GM18502 (cell line): ENCODE results near the gene CACNA1F.

Source experiments
- ATAC-seq: cut with Tn5 transposase; IDR thresholded peaks from one replicate; pipeline ENCODE4 v1.9.1; 2021; ENCODE audit warnings: mild to moderate bottlenecking; ENCODE audit not compliant: unreplicated experiment, poor library complexity

The CACNA1F gene

GRCh38 chrX:49202022-49202421 is 31.1 kb downstream of the CACNA1F start:
- no peak for ATAC-seq

- peak; percentile 97 for ATAC-seq
Measured at GRCh38 chrX:49199906-49200771, 33.0 kb downstream of the CACNA1F start, which contains the start of gene SYP. TSS of gene SYP (minus strand) at chrX:49200193. CDS start at chrX:49200186, 7 bp downstream.

GRCh38 chrX:49199315-49199595 is 33.9 kb downstream of the CACNA1F start:
- ATAC-seq: no peak

- ATAC-seq: no peak
Measured at GRCh38 chrX:49198540-49199314, 34.4 kb downstream of the CACNA1F start.

GRCh38 chrX:49197543-49198087 is 35.5 kb downstream of the CACNA1F start:
- ATAC-seq: no peak

GRCh38 chrX:49193542-49193964 is 39.6 kb downstream of the CACNA1F start:
- no peak for ATAC-seq

- ATAC-seq: no peak
Measured at GRCh38 chrX:49192722-49193328, 40.3 kb downstream of the CACNA1F start.

- ATAC-seq: peak; percentile 24
Measured at GRCh38 chrX:49191574-49192011, 41.5 kb downstream of the CACNA1F start.

- ATAC-seq: peak; percentile 90
Measured at GRCh38 chrX:49190821-49191573, 42.1 kb downstream of the CACNA1F start.

- no peak for ATAC-seq
Measured at GRCh38 chrX:49189606-49190005, 43.5 kb downstream of the CACNA1F start.

- no peak for ATAC-seq
Measured at GRCh38 chrX:49188468-49189076, 44.6 kb downstream of the CACNA1F start.

GRCh38 chrX:49187526-49187925 is 45.6 kb downstream of the CACNA1F start:
- ATAC-seq: no peak

GRCh38 chrX:49187028-49187394 is 46.1 kb downstream of the CACNA1F start:
- no peak for ATAC-seq

GRCh38 chrX:49186125-49187027 is 46.8 kb downstream of the CACNA1F start, which contains the start of gene PRICKLE3:
TSS of gene PRICKLE3 (minus strand) at chrX:49186373. CDS start at chrX:49186297, 76 bp downstream.
- ATAC-seq: peak; percentile 42

GRCh38 chrX:49184294-49185281 is 48.6 kb downstream of the CACNA1F start:
- ATAC-seq: peak; percentile 43

GRCh38 chrX:49183701-49184281 is 49.3 kb downstream of the CACNA1F start:
- ATAC-seq: no peak

GRCh38 chrX:49179358-49179757 is 53.8 kb downstream of the CACNA1F start:
- no peak for ATAC-seq
